HUES64 (cell line): Measurements from ENCODE around the gene ADAMTS16.

ENCODE experiments used
- H3K27ac ChIP-seq: 2 replicates; pipeline ENCODE4 v1.7.0; 2013; ENCODE audit warnings: low read depth, low read length, inconsistent platforms
- H3K27me3 ChIP-seq: 2 replicates; pipeline ENCODE4 v1.6.1; 2013; ENCODE audit warnings: mild to moderate bottlenecking, low read length; ENCODE audit not compliant: insufficient read depth
- H3K36me3 ChIP-seq: 2 replicates; pipeline ENCODE4 v1.6.1; 2013; ENCODE audit warnings: mild to moderate bottlenecking, low read length; ENCODE audit not compliant: insufficient read depth
- H3K4me1 ChIP-seq: 2 replicates; pipeline ENCODE4 v1.6.1; 2013; ENCODE audit warnings: mild to moderate bottlenecking, low read length, moderate library complexity; ENCODE audit not compliant: insufficient read depth
- H3K4me3 ChIP-seq: 2 replicates; pipeline ENCODE4 v1.5.1; 2013; ENCODE audit warnings: mild to moderate bottlenecking, low read length, moderate library complexity
- H3K9ac ChIP-seq: 2 replicates; pipeline ENCODE4 v1.6.1; 2013; ENCODE audit warnings: mild to moderate bottlenecking, low read depth, low read length
- H3K9me3 ChIP-seq: 2 replicates; pipeline ENCODE4 v1.6.1; 2013; ENCODE audit warnings: low read depth, low read length; ENCODE audit not compliant: insufficient read depth
- WGBS: fragments of 150-250, 120-280 bp; methylation state at CpG from one replicate; pipeline ENCODE4 v1.1.7; 2013; ENCODE audit warnings: missing lambda C conversion rate; 5-methylcytosine and 5-hydroxymethylcytosine counted together

ADAMTS16 gene

DNA sequence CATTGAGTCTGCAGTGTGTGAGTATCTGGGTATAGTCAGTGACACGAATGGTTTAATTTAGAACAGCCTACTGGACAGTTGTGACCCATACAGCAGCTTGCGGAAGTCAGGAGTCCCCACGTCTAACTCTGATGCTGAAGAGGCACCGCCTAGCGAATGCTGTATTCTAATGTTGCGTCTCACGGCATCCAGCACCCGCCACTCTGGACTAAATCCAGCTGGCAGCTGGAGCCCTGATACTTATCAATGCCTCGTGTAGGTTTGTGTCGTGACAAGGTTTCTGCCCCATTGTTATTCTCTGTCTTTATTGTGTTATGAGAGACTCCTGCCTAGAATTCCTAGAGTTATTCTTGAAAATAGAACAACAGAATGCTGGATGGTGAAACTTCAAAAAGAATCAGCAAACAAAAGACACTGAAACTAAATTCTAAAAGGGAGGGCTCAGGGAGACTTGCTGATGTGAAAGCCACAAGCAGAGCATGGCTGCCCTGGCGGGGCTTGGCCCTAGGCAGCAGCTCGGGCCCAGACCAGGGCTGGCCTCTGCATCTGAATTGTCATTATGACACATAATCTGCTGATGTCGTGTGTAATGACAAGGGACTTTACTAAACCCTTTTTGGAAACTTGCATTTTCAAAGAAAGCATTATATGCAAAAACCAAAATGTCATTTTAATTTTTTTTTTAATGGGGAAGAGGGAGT is 158.9 kb downstream of the ADAMTS16 start:
- H3K36me3 ChIP-seq, result no peaks in the 10 kb centered on the region
- 86% methylated on average over 13 of the region's 13 CpGs for WGBS

GRCh38 chr5:5301176-5301575 is 161.0 kb downstream of the ADAMTS16 start:
- no peak overlapping the region for H3K4me3 ChIP-seq
- H3K9me3 ChIP-seq, result peaks cover 9% of the 10 kb centered on the region; the same call in 1 of the 2 replicates
- peaks cover 2% of the 10 kb centered on the region; the same call in 1 of the 2 replicates for H3K36me3 ChIP-seq
- no peaks in the 10 kb centered on the region for H3K4me1 ChIP-seq
- H3K27ac ChIP-seq, result no peak overlapping the region
- no peaks in the 10 kb centered on the region for H3K27me3 ChIP-seq
- 0% methylated on average over 2 of the region's 3 CpGs for WGBS
- H3K9ac ChIP-seq, result no peak overlapping the region

More for the DNA sequence above, 158.9 kb downstream of the ADAMTS16 start:
- Histone ChIP-seq H3K27me3 (no peaks in the 10 kb centered on the region), H3K4me3 (no peak overlapping the region), H3K9me3 (peaks cover 9% of the 10 kb centered on the region; the same call in 1 of the 2 replicates), H3K9ac (no peak overlapping the region), H3K27ac (no peak overlapping the region), H3K4me1 (no peaks in the 10 kb centered on the region)

- WGBS, result 58% methylated on average over 3 of the region's 4 CpGs
- no peak overlapping the region for H3K27ac ChIP-seq
Observed at GRCh38 chr5:5302201-5302600, 162.1 kb downstream of the ADAMTS16 start.

GRCh38 chr5:5303242-5303641 is 163.1 kb downstream of the ADAMTS16 start:
- H3K9me3 ChIP-seq, result peaks cover 9% of the 10 kb centered on the region; the same call in 1 of the 2 replicates
- H3K27ac ChIP-seq, result no peak overlapping the region
- H3K4me3 ChIP-seq, result no peak overlapping the region
- H3K36me3 ChIP-seq, result peaks cover 12% of the 10 kb centered on the region
- 95% methylated on average over 15 of the region's 15 CpGs for WGBS
- no peak overlapping the region for H3K9ac ChIP-seq
- peaks cover 6% of the 10 kb centered on the region; the same call in 1 of the 2 replicates for H3K4me1 ChIP-seq
- no peaks in the 10 kb centered on the region for H3K27me3 ChIP-seq

More at GRCh38 chr5:5302201-5302600, 162.1 kb downstream of the ADAMTS16 start:
- H3K4me3 ChIP-seq, result no peak overlapping the region
- H3K4me1 ChIP-seq, result peaks cover 3% of the 10 kb centered on the region; the same call in 1 of the 2 replicates
- no peak overlapping the region for H3K9ac ChIP-seq
- H3K27me3 ChIP-seq, result no peaks in the 10 kb centered on the region
- H3K9me3 ChIP-seq, result peaks cover 9% of the 10 kb centered on the region; the same call in 1 of the 2 replicates
- peaks cover 3% of the 10 kb centered on the region; the same call in 1 of the 2 replicates for H3K36me3 ChIP-seq

DNA sequence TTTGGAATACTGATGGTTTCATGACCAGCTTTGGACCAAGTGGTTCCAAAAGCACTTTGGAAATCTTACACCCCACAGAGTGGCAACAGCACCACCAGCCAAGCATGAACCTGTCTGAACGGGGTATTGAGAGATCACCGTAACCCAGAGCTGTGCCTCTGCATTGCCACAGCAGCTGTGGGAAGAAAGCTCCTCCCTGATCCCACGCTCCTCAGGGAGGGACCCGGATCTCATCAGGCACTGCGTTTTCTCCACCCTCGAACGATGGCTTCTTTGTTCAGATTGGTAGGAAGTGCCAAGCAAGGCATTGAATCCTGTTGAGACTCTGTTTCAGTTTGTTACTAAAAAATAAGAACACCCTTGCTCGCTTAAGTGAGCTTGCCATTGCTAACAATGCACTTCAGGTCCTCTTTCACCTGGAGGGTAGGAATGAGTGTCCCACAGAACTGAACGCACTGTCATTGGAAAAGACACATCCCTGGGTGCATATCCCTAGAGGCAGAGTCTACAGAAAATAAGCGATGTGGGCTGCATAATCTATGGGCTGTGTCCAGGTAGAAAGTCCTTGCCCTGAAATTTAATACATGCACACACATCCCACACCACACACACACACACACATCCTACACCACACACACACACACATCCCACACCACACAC is 164.4 kb downstream of the ADAMTS16 start:
- Histone ChIP-seq H3K9ac (no peak overlapping the region), H3K4me1 (peaks cover 6% of the 10 kb centered on the region; the same call in 1 of the 2 replicates), H3K27ac (no peak overlapping the region), H3K27me3 (no peaks in the 10 kb centered on the region), H3K4me3 (no peak overlapping the region), H3K9me3 (peaks cover 9% of the 10 kb centered on the region; the same call in 1 of the 2 replicates), H3K36me3 (peaks cover 14% of the 10 kb centered on the region)
- 85% methylated on average over 10 of the region's 10 CpGs for WGBS

GRCh38 chr5:5306696-5307095 is 166.6 kb downstream of the ADAMTS16 start:
- 90% methylated on average over 7 of the region's 7 CpGs for WGBS
- no peak overlapping the region for H3K27ac ChIP-seq
- no peaks in the 10 kb centered on the region for H3K27me3 ChIP-seq
- H3K36me3 ChIP-seq, result peaks cover 14% of the 10 kb centered on the region
- H3K9me3 ChIP-seq, result 0 out of 2 replicates have a peak, but pooled peaks cover 6% of the 10 kb centered on the region
- H3K4me1 ChIP-seq, result peaks cover 6% of the 10 kb centered on the region; the same call in 1 of the 2 replicates
- H3K9ac ChIP-seq, result no peak overlapping the region; the same call in 1 of the 2 replicates
- no peak overlapping the region for H3K4me3 ChIP-seq

DNA sequence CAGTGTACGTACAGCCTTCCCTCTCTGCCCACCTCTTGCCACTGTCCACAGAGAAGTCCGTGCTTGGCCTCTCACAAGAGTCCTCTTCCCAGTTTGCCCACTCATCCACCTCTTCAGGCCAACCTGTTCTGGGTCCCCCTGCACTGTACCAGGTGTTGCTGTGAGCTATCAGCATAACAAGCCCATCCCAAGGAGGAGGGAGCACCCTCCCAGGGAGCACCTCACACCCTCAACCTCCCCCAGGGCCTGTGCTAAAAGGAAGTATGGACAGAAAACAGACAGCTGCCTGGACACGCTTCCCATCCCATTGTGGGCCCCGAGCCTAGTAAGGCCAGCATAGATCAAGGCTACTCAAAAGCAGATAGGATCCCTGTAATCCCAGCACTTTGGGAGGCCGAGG is 168.2 kb downstream of the ADAMTS16 start:
- Histone ChIP-seq H3K36me3 (peaks cover 14% of the 10 kb centered on the region), H3K9me3 (no peaks in the 10 kb centered on the region), H3K27ac (no peak overlapping the region), H3K27me3 (no peaks in the 10 kb centered on the region), H3K4me3 (no peak overlapping the region), H3K4me1 (peaks cover 12% of the 10 kb centered on the region), H3K9ac (no peak overlapping the region)
- 95% methylated on average over 5 of the region's 5 CpGs for WGBS

- peaks cover 16% of the 10 kb centered on the region for H3K36me3 ChIP-seq
- H3K4me1 ChIP-seq, result peaks cover 12% of the 10 kb centered on the region
- 90% methylated on average over 5 of the region's 5 CpGs for WGBS
- no peak overlapping the region for H3K4me3 ChIP-seq
- H3K9me3 ChIP-seq, result no peaks in the 10 kb centered on the region
- H3K9ac ChIP-seq, result no peak overlapping the region
- no peak overlapping the region for H3K27ac ChIP-seq
- no peaks in the 10 kb centered on the region for H3K27me3 ChIP-seq
Observed at GRCh38 chr5:5309645-5310044, 169.5 kb downstream of the ADAMTS16 start.

- no peaks in the 10 kb centered on the region for H3K27me3 ChIP-seq
- WGBS, result 90% methylated on average over 6 of the region's 6 CpGs
- peaks cover 7% of the 10 kb centered on the region for H3K36me3 ChIP-seq
- H3K27ac ChIP-seq, result peak overlapping the region; percentile 12; the same call in 1 of the 2 replicates
- peaks cover 6% of the 10 kb centered on the region; the same call in 1 of the 2 replicates for H3K4me1 ChIP-seq
- H3K9me3 ChIP-seq, result no peaks in the 10 kb centered on the region
- H3K9ac ChIP-seq, result no peak overlapping the region
- no peak overlapping the region for H3K4me3 ChIP-seq
Observed at GRCh38 chr5:5313101-5313635, 173.0 kb downstream of the ADAMTS16 start.

GRCh38 chr5:5314166-5314565 is 174.0 kb downstream of the ADAMTS16 start:
- Histone ChIP-seq H3K36me3 (peaks cover 4% of the 10 kb centered on the region; the same call in 1 of the 2 replicates), H3K9ac (no peak overlapping the region), H3K4me3 (no peak overlapping the region), H3K9me3 (no peaks in the 10 kb centered on the region), H3K27me3 (no peaks in the 10 kb centered on the region), H3K27ac (no peak overlapping the region), H3K4me1 (peaks cover 6% of the 10 kb centered on the region; the same call in 1 of the 2 replicates)
- WGBS, result 79% methylated on average over 3 of the region's 3 CpGs

GRCh38 chr5:5314626-5315025 is 174.5 kb downstream of the ADAMTS16 start:
- Histone ChIP-seq H3K27ac (no peak overlapping the region), H3K9ac (no peak overlapping the region), H3K9me3 (no peaks in the 10 kb centered on the region), H3K36me3 (peaks cover 4% of the 10 kb centered on the region; the same call in 1 of the 2 replicates), H3K27me3 (no peaks in the 10 kb centered on the region), H3K4me1 (peaks cover 6% of the 10 kb centered on the region; the same call in 1 of the 2 replicates), H3K4me3 (no peak overlapping the region)
- WGBS, result 93% methylated on average over 6 of the region's 6 CpGs
